ENCODE measurements around the gene ILK.

ILK gene

GRCh38 chr11:6638429-6638828, 34.9 kb downstream of the ILK start:
- FAIRE-seq: no peak

GRCh38 chr11:6640036-6640984, 36.7 kb downstream of the ILK start:
- no peak for FAIRE-seq

- no peak for FAIRE-seq
These were observed 37.6 kb downstream of the ILK start for GRCh38 chr11:6640985-6641701.

GRCh38 chr11:6642957-6643356, 39.4 kb downstream of the ILK start:
- no peak for FAIRE-seq

- FAIRE-seq: no peak
These were observed 42.5 kb downstream of the ILK start for GRCh38 chr11:6646071-6646470.

GRCh38 chr11:6646576-6646917, 43.0 kb downstream of the ILK start:
- no peak for FAIRE-seq

- FAIRE-seq: no peak
These were observed 43.5 kb downstream of the ILK start for GRCh38 chr11:6646918-6647679.

GRCh38 chr11:6647836-6648235, 44.3 kb downstream of the ILK start:
- no peak for FAIRE-seq

- FAIRE-seq: no peak
These were observed 44.9 kb downstream of the ILK start for GRCh38 chr11:6648501-6648900.

GRCh38 chr11:6650104-6650503, 46.5 kb downstream of the ILK start:
- FAIRE-seq: no peak

- FAIRE-seq: no peak
These were observed 47.4 kb downstream of the ILK start for GRCh38 chr11:6650980-6651379.

- no peak for FAIRE-seq
These were observed 48.6 kb downstream of the ILK start for GRCh38 chr11:6652182-6652581.

- FAIRE-seq: no peak
These were observed 49.5 kb downstream of the ILK start for GRCh38 chr11:6653097-6653496.

GRCh38 chr11:6653656-6654055, 50.1 kb downstream of the ILK start:
- FAIRE-seq: no peak

- FAIRE-seq: no peak
These were observed 50.9 kb downstream of the ILK start for GRCh38 chr11:6654281-6655019.

- FAIRE-seq: no peak
These were observed 51.6 kb downstream of the ILK start for GRCh38 chr11:6655020-6655789.

- FAIRE-seq: no peak
These were observed 52.4 kb downstream of the ILK start, which contains the start of gene DCHS1 for GRCh38 chr11:6655790-6656583. Gene DCHS1 (minus strand): TSS chr11:6655809. CDS start chr11:6641613, 14,196 bp downstream.

- no peak for FAIRE-seq
These were observed 53.0 kb downstream of the ILK start for GRCh38 chr11:6656584-6656915.

- no peak for FAIRE-seq
These were observed 53.4 kb downstream of the ILK start for GRCh38 chr11:6656936-6657335.

- no peak for FAIRE-seq
These were observed 53.8 kb downstream of the ILK start for GRCh38 chr11:6657346-6657745.

GRCh38 chr11:6658647-6659046, 55.1 kb downstream of the ILK start:
- FAIRE-seq: no peak

Measured in TTC549 (cell line).